CD8-positive, alpha-beta memory T cell (primary cell): ENCODE results near the gene NXF3. TPM values are rescaled to one million over a fixed set of nuclear protein-coding genes. Genes with fewer than 3 reads are reported as not detected.
"Not testable (repeated sequence)": the region's sequence is repeated elsewhere in the genome, so short reads cannot be mapped to it uniquely, and the experiment has no call there.

Experiments used
- CTCF ChIA-PET: fragments of 350-600 bp; sonication (Branson Sonifier 250); formaldehyde crosslinking; loops from one replicate; lab custom pipeline; 2021; ENCODE audit warnings: antibody characterized with exemption; lab: Charles Lee
- POLR2A ChIA-PET: fragments of 350-600 bp; sonication (Branson Sonifier 250); formaldehyde crosslinking; loops from one replicate; lab custom pipeline; 2021; ENCODE audit warnings: antibody characterized with exemption; lab: Charles Lee
- DNase-seq, 5 donors: peaks; one replicate each; pipeline versions ENCODE4 v3.0.0 to v3.0.0-alpha.2; 2020 to 2022; ENCODE audit warnings: mixed read lengths in 1 of 5
- H3K27ac ChIP-seq: one replicate; pipeline ENCODE4 v1.7.0; 2013; ENCODE audit warnings: low read depth, mild to moderate bottlenecking, low read length, moderate library complexity
- H3K27me3 ChIP-seq: 2 replicates; pipeline ENCODE4 v1.7.0; 2013; ENCODE audit warnings: low read length, mild to moderate bottlenecking; ENCODE audit not compliant: insufficient read depth, poor library complexity, severe bottlenecking
- H3K36me3 ChIP-seq: 2 replicates; pipeline ENCODE4 v1.7.0; 2013; ENCODE audit warnings: mild to moderate bottlenecking, low read length, moderate library complexity; ENCODE audit not compliant: insufficient read depth
- H3K4me1 ChIP-seq: 2 replicates; pipeline ENCODE4 v1.7.0; 2013; ENCODE audit warnings: mild to moderate bottlenecking, low read length, moderate library complexity; ENCODE audit not compliant: insufficient read depth
- H3K4me3 ChIP-seq: 2 replicates; pipeline ENCODE4 v1.7.0; 2013; ENCODE audit warnings: mild to moderate bottlenecking, low read length
- H3K9me3 ChIP-seq: 2 replicates; pipeline ENCODE4 v1.7.0; 2013; ENCODE audit warnings: mild to moderate bottlenecking, low read length
- H3K27ac Mint-ChIP-seq, 8 donors: one replicate each; pipeline ENCODE4 v1.8.0; 2020 to 2021; ENCODE audit warnings: mixed read lengths in 8 of 8, mild to moderate bottlenecking in 6 of 8, inconsistent platforms in 3 of 8, moderate library complexity in 3 of 8
- H3K27me3 Mint-ChIP-seq, 2 donors: one replicate each; pipeline ENCODE4 v1.8.0; 2020 to 2021; ENCODE audit warnings: mixed read lengths in 2 of 2, mild to moderate bottlenecking in 1 of 2, moderate library complexity in 1 of 2
- H3K36me3 Mint-ChIP-seq, 3 donors: one replicate each; pipeline ENCODE4 v1.8.0; 2020 to 2021; ENCODE audit warnings: mixed read lengths in 3 of 3, inconsistent platforms in 1 of 3, mild to moderate bottlenecking in 1 of 3
- H3K4me1 Mint-ChIP-seq, 3 donors: one replicate each; pipeline ENCODE4 v1.8.0; 2020 to 2021; ENCODE audit warnings: mixed read lengths in 3 of 3, inconsistent platforms in 1 of 3, mild to moderate bottlenecking in 1 of 3
- H3K4me3 Mint-ChIP-seq, 7 donors: one replicate each; pipeline ENCODE4 v1.8.0; 2020 to 2021; ENCODE audit warnings: mixed read lengths in 7 of 7, mild to moderate bottlenecking in 6 of 7, moderate library complexity in 4 of 7, inconsistent platforms in 2 of 7
- H3K9me3 Mint-ChIP-seq, 5 donors: one replicate each; pipeline ENCODE4 v1.8.0; 2020 to 2022; ENCODE audit warnings: mixed read lengths in 5 of 5, mild to moderate bottlenecking in 3 of 5, moderate library complexity in 2 of 5, inconsistent platforms in 1 of 5
- polyA plus RNA-seq: library from polyadenylated mRNA; unstranded; fragments of 300-500 nt; fragmentation: Illumina TruSeq; gene quantifications from one replicate; pipeline ENCODE4 v1.2.3, GENCODE V29; 2021
- total RNA-seq, 2 experiments: library from RNA; stranded (reverse); gene quantifications; one replicate each; pipeline ENCODE4 v1.2.3, GENCODE V29; 2021

NXF3 gene
- total and polyA plus RNA-seq, 3 experiments from 2014 or later: not detected

DNA sequence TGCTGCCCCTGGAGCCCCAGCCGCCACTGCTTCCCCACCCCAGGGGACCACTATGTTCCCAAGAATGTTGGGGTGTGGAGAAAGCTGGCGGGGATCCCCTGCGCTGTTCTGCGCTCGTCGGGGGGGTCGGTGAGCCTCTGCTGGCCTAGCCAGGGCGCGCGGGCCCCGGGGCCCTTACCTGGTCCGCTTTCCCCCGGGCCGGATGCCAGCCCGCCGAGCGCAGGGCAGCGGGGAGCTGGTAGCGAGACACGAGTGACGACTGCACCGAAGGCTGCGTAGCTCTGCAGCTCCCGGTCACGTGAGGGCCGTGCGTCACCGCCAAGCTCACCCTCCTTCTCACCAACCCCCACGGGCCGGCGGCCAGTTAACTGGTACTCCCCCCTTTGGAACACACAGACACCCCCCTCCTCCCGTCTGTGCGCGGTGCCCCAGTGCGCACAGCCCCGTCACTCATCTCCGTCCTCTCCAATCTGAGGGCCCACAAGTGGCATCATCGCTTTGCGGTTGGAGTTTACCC, 29.0 kb downstream of the NXF3 start, which contains the start of gene BEX1:
Gene BEX1 (minus strand): TSS at position 254 of the 517 bp plus-strand sequence. CDS start 897 bp downstream, outside the sequence.
- Histone ChIP-seq H3K4me3 (no peak within 1 kb of the TSS), H3K27me3 (no peaks in the 10 kb centered on the region), H3K9me3 (no peaks in the 10 kb centered on the region), H3K36me3 (no peaks in the 10 kb centered on the region), H3K4me1 (no peaks in the 10 kb centered on the region), H3K27ac (no peak within 1 kb of the TSS)
- Mint-ChIP-seq H3K36me3 (no peaks in the 10 kb centered on the region), H3K27ac (no peak within 1 kb of the TSS), H3K4me3 (peak within 1 kb of the TSS in 2 of 7 donors; percentile 18 to 37), H3K9me3 (peaks cover 0 to 2% (median 0%) of the 10 kb centered on the region in 5 donors), H3K27me3 (peaks cover 17 to 19% of the 10 kb centered on the region in 2 donors), H3K4me1 (peaks cover 0 to 6% (median 0%) of the 10 kb centered on the region in 3 donors)
- POLR2A ChIA-PET: no interaction called here
- CTCF ChIA-PET: no interaction called here
- DNase-seq: peak in 1 of 5 donors; percentile 5

DNA sequence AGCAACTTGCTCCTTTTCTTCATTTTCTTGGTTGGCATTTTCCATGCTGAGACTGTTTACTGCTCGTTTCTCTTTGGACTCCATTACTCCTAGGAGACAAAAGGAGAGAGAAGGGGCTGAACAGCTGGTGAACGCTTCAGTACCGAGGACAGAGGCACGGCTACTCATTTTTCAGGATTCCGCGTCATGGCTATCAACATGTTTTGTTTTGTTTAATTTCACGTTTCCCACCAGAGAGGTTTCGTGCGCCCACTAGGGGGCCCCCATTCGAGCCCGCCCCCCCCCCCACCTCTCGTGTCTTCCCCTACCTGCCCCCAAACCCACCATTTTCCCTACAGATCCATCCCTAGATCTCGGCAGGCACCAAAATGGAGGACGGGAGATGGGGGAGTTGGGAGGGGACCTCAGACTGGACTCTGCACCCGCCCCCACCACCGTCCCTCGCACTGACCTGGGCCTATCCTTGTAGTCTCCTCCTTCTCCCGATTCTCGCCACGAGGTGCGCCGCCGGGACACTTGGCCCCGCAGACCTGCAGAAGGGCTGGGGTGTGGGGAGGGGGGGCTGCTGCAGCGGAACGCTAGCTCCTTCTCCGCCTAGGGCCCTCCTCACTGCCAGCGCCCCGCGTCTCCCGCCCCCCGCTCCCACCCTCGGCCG, 29.6 kb downstream of the NXF3 start:
- no peak overlapping the region for H3K27ac ChIP-seq
- Mint-ChIP-seq H3K27ac (no peak overlapping the region), H3K36me3 (no peaks in the 10 kb centered on the region), H3K4me1 (peaks cover 0 to 6% (median 0%) of the 10 kb centered on the region in 3 donors), H3K4me3 (peak overlapping the region in 1 of 7 donors; percentile 37), H3K9me3 (peaks cover 0 to 2% (median 0%) of the 10 kb centered on the region in 5 donors), H3K27me3 (peaks cover 16 to 19% of the 10 kb centered on the region in 2 donors)
- H3K36me3 ChIP-seq: no peaks in the 10 kb centered on the region
- no peaks in the 10 kb centered on the region for H3K4me1 ChIP-seq
- POLR2A ChIA-PET: no interaction called here
- H3K9me3 ChIP-seq: no peaks in the 10 kb centered on the region
- no peaks in the 10 kb centered on the region for H3K27me3 ChIP-seq
- H3K4me3 ChIP-seq: no peak overlapping the region
- no peak for DNase-seq
- CTCF ChIA-PET: no interaction called here

DNA sequence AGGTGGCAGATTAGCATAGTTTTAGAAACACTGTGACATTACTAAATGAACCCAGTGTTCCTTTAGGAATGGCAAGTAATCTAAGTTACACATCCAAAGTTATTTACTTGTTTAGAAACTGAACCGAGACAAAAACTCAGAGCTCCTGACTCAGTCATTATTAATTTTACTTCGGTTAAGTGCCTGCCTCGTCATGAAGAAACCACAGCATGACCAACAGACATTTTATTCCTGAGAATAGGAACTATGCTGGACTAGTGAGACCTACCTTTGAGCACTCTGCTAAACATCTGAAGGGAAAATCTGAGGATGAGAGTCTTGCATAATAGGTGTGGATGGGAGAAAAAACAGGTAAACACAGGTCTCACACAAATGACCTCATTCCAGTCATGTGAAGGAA, 31.5 kb downstream of the NXF3 start:
- no peak for DNase-seq
- peaks cover 0 to 2% (median 0%) of the 10 kb centered on the region in 5 donors for H3K9me3 Mint-ChIP-seq
- ChIA-PET POLR2A (no interaction called here), CTCF (no interaction called here)
- no peaks in the 10 kb centered on the region for H3K36me3 Mint-ChIP-seq
- Histone ChIP-seq H3K27ac (no peak overlapping the region), H3K4me3 (no peak overlapping the region), H3K4me1 (no peaks in the 10 kb centered on the region), H3K27me3 (no peaks in the 10 kb centered on the region), H3K36me3 (no peaks in the 10 kb centered on the region), H3K9me3 (no peaks in the 10 kb centered on the region)
- H3K27me3 Mint-ChIP-seq: peaks cover 19 to 22% of the 10 kb centered on the region in 2 donors
- no peak overlapping the region for H3K4me3 Mint-ChIP-seq
- peaks cover 0 to 6% (median 0%) of the 10 kb centered on the region in 3 donors for H3K4me1 Mint-ChIP-seq
- no peak overlapping the region for H3K27ac Mint-ChIP-seq

- H3K4me3 Mint-ChIP-seq: no peak overlapping the region
- H3K4me3 ChIP-seq: no peak overlapping the region
- H3K27me3 Mint-ChIP-seq: peaks cover 12 to 13% of the 10 kb centered on the region in 2 donors
- H3K36me3 Mint-ChIP-seq: no peaks in the 10 kb centered on the region
- DNase-seq: no peak
- H3K27me3 ChIP-seq: no peaks in the 10 kb centered on the region
- H3K4me1 ChIP-seq: no peaks in the 10 kb centered on the region
- ChIA-PET CTCF (no interaction called here), POLR2A (no interaction called here)
- H3K9me3 ChIP-seq: no peaks in the 10 kb centered on the region
- H3K36me3 ChIP-seq: no peaks in the 10 kb centered on the region
- H3K27ac Mint-ChIP-seq: no peak overlapping the region
- no peaks in the 10 kb centered on the region for H3K9me3 Mint-ChIP-seq
- no peak overlapping the region for H3K27ac ChIP-seq
- H3K4me1 Mint-ChIP-seq: no peaks in the 10 kb centered on the region
These were observed 36.0 kb downstream of the NXF3 start for GRCh38 chrX:103056902-103057301.

- H3K9me3 Mint-ChIP-seq: no peaks in the 10 kb centered on the region
- H3K27ac Mint-ChIP-seq: no peak overlapping the region
- H3K27me3 ChIP-seq: no peaks in the 10 kb centered on the region
- H3K4me3 Mint-ChIP-seq: no peak overlapping the region
- H3K4me1 ChIP-seq: no peaks in the 10 kb centered on the region
- H3K36me3 Mint-ChIP-seq: no peaks in the 10 kb centered on the region
- H3K9me3 ChIP-seq: no peaks in the 10 kb centered on the region
- POLR2A ChIA-PET: no interaction called here
- H3K27me3 Mint-ChIP-seq: peaks cover 18 to 26% of the 10 kb centered on the region in 2 donors
- DNase-seq: no peak
- no peaks in the 10 kb centered on the region for H3K4me1 Mint-ChIP-seq
- no peak overlapping the region for H3K4me3 ChIP-seq
- CTCF ChIA-PET: no interaction called here
- no peak overlapping the region for H3K27ac ChIP-seq
- H3K36me3 ChIP-seq: no peaks in the 10 kb centered on the region
These were observed 40.3 kb downstream of the NXF3 start for GRCh38 chrX:103052625-103053024.

GRCh38 chrX:103051260-103051789, 41.6 kb downstream of the NXF3 start:
- Mint-ChIP-seq H3K36me3 (no peaks in the 10 kb centered on the region), H3K27me3 (peaks cover 13 to 26% of the 10 kb centered on the region in 2 donors), H3K9me3 (peaks cover 0 to 7% (median 0%) of the 10 kb centered on the region in 5 donors), H3K27ac (no peak overlapping the region), H3K4me1 (no peaks in the 10 kb centered on the region), H3K4me3 (no peak overlapping the region)
- no peak for DNase-seq
- CTCF ChIA-PET: no interaction called here
- Histone ChIP-seq H3K9me3 (no peaks in the 10 kb centered on the region), H3K4me3 (no peak overlapping the region), H3K27ac (no peak overlapping the region), H3K27me3 (no peaks in the 10 kb centered on the region), H3K4me1 (no peaks in the 10 kb centered on the region), H3K36me3 (no peaks in the 10 kb centered on the region)
- POLR2A ChIA-PET: no interaction called here

DNA sequence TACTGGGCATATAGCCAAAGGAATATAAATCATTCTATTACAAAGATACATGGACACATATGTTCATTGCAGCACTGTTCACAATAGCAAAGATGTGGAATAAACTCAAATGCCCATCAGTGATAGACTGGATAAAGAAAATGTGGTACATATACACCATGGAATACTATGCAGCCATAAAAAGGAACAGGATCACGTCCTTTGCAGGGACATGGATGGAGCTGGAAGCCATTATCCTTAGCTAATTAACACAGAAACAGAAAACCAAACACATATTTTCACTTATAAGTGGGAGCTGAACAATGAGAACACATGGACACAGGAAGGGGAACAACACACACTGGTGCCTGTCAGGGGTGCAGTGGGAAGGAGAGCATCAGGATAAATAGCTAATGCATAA, 59.6 kb downstream of the NXF3 start:
- CTCF ChIA-PET, H3K36me3 ChIP-seq, H3K9me3 ChIP-seq, H3K4me3 Mint-ChIP-seq, H3K9me3 Mint-ChIP-seq, H3K4me1 ChIP-seq, H3K27me3 ChIP-seq, H3K27ac ChIP-seq, H3K36me3 Mint-ChIP-seq, H3K27me3 Mint-ChIP-seq, H3K27ac Mint-ChIP-seq, DNase-seq, H3K4me1 Mint-ChIP-seq, POLR2A ChIA-PET, H3K4me3 ChIP-seq: not testable (repeated sequence)
